NCI-H2029 (cell line): ENCODE measurements around the gene ABL1.

Source experiments
- DNase-seq: peaks from one replicate; lab custom pipeline; 2025; lab: John Stamatoyannopoulos, UW

The ABL1 gene

DNA sequence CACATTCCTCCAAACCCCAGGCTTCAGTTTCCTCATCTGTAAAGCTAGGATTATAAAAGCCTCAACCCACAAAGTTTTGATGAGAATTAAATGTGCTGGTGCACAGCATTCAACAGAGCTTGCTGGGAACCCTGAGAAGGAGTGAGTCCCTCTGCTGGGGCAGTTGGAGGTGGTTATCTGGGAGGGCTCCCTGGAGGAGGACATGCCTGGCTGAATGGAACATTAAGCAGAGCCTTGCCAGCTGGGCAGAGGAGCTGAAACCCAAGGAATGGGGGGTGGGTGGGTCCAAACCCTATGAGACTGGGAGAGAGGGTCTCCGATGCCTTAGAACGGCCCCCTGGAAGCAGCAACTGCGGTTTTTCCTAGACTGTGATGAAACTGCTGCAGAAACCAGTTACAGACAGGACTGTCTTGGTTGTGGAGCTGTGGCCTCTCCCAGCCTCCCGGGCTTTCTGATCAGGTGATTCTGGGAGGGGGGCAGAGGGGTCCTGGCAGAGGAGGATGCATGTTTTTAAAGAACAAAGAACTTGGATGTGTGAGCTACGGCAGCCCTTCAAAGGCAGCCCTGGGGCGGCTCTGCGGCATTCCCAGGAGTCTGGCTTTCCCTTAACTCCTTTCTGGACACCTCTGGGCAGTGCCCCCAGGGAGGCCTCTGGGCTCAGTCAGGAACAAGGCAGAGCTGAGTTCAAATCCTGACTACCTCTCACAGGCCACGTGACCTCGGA, 83.2 kb downstream of the ABL1 start:
- DNase-seq: no peak

DNA sequence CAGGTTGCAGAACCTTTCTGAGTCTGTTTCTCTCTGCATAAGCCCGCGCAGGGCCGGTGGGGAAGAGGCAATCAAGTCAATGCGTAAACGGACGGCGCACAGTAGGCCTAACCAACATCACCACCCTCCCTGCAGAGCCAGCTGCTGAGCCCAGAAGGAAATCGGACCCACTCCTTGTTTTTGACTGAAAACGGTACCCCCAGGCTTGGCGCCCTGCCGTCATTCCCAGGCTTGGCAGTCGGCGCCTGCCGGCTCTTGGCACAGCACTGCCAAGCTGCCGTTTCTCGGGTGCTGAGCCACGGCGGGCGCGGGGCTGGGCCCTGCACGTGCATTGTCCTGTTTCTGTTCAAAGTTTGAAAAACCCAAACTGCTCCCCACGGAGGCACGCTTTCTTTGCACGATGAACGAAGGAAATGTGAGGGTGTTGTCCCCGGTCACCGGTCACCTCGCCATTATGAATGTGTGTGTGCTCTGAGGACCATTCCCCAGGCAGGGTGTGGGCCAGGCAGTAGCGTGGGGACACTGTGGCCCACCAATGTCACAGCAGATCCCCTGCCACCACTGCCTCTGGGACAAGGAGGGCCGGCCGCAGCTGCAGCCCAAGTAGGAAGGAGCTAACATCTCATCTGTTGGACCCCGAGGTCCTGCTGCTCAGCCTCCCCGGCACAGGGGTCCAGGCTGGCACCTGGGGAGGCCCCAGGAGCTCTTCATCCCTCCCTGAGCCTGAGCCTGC, 83.9 kb downstream of the ABL1 start:
- no peak for DNase-seq

DNA sequence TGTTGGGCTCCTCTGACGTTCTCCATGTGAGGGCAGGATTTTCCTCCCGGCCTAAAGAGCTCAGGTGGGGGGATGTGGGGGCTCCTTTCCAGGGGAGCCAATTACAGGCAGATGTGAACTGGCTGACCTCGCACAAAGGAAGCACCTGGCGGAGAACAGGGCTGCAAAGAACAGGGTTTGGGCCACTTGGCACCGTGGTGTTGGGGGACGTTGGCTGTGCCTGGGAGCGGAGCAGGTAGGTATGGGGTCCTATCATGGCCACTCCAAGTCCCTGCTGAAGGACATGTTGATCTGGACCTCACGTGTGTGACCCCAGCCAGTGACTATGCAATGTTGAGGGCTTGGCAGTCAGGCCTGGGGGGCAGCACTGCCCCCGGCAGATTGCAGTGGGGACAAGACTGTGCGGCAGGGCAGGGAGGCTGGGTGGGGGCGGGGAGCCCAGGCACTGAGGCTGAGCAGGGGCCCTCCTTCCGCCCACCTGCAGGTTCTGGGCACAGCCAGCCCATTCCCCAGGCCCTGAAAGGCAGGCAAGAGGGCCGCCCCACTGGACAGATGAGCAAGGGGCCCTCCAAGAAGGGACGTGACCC, 84.6 kb downstream of the ABL1 start:
- no peak for DNase-seq

DNA sequence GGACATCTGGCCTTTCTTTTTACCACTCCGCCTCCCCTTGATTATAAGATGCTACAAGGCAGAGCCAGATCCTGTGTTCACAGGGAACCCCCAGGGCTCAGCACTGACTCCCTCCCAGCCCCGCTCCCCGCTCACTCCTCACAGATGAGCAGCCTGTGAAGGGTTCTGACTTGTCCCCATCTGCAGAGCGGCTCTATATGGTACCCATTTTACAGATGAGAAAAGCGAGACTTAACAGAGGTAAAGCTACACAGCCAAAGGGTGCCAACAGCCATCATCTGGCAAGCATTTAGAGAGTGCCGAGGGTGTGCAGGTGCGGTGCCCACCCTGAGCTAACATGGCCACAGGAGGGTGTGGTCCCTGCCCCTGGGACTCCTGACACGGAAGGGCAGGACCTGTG, 85.2 kb downstream of the ABL1 start:
- DNase-seq: no peak

DNA sequence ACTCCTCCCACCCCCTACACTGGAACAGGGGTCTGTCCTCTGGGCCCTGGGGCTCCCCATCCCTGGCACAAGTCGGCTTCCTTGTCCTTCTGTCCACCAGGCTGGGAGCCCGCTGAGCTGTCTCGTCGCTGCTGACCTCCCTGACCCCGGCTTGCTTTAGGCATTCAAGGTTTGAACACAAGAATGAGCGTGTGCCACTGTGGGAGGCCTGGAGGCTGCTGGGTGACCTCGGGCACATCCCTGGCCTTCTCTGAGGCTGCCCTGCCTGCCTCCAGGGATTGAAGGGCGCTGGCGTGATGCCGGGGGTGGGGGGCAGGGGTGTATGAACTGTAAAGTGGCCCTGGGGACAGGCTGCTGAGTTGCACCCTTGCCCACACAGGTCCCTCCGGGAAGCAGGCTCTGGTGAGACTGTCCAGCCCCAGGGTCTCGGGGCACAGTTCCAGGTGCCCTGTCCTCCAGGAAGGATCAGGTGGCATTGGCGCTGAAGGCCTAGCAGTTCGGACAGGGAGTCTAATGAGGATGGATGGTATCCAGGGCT, 85.8 kb downstream of the ABL1 start:
- DNase-seq: no peak

DNA sequence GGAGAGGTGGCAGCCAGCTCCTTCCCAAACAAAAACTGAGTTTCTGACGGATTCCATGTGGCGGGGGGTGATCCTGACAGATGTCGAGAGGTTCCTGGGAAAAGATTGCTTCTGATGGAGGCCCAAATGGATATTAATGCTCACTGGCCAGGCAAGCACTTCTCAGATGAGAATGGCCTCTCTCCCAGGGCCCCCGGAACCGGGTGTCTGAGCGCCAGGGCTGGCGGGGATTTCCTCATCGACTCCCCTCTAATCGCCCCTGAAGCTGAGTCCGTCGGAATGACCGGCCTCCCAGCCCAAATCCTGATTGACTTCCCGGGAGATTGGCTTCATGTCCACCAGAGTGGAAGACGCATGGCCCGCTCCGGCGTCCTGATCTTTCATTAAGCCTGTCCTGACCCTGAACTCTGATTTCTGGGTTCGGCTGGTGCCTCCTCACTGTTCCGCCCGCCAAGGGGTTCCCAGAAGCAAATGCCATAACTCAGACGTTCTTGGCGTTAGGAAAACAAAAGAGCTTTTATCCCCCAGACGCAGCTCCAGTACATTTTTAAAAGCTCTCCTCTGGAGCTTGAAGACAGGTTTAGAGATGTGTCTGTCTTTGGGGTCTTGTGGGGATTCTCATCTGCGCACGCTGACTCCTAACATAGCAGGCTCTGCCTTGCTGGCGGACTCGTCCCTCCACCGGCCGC, 86.4 kb downstream of the ABL1 start:
- DNase-seq: no peak

DNA sequence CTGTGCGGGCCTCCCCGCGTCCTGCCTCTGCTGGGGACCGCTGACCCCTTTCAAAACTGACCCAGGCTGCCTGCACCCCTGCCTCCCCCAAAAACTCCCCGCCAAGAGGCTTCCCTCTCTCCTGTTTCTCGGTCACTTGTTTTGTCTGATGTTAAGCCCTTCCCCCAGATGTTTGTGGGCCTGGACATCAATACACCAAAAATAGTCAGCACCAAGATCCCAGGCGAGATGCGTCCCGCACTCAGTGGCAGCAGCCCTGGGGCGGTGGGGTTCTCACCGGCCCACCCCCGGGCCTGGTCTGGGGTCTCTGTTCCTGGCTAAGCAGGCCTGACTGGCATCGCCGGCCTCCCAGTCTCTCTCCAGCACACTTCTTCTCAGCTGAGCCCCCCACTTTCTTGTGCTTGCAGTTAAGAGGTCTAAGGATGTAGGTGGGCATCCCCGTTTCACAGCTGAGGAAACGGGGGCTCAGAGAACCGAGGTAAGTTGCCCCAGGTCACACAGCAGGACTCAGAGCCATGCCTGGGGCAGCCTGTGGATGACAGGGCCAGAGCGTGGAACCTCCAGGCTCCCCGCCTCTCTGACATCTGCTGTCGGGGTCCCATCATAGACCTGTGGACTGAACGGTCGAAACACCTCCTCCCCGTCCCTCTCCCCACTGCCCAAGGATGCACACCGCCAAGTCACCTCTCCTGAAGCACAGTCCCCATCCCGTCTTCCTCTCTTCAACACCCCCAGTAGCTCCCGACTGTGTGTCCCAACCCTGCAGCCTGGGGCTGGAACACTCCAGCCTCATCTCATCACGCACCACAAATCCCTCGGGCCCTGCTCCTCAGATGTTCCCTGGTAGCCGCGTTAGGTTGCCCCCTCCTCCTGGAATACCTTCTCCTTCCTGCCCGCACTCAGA, 87.2 kb downstream of the ABL1 start:
- no peak for DNase-seq

DNA sequence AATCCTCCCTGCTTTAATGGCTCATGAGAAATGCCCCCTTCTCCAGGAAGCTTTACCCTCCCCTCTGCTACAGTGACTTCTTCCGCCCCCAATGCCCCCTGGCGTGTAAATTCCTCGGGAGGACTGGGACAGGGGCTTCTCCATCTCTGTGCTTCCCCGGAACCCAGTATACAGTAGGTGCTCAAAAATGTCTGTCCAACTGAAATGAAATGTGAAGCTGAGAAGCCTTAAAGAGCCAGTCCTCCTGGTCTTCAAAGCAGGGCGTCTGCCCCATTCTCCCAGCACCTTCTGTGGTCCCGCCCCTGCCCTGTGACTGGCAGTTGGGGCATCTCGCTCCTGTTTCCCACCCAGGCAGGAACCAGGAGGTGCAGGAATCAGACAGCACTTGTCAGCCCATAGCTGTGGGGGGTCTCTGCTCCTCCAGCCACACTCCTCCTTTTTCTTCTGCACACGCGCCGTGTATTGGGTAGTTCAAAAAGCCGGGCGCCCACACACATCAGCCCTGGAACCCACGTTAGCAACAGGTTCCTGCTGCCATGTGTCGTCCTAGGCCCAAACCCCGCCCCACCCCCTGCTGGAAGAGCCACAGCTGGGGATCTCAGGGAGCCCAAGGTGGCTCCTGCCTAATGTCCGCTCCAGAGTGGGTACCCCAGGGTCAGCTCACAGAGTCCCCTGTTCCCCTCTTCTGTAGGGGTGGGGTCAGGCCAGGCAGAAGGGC, 88.0 kb downstream of the ABL1 start:
- no peak for DNase-seq

DNA sequence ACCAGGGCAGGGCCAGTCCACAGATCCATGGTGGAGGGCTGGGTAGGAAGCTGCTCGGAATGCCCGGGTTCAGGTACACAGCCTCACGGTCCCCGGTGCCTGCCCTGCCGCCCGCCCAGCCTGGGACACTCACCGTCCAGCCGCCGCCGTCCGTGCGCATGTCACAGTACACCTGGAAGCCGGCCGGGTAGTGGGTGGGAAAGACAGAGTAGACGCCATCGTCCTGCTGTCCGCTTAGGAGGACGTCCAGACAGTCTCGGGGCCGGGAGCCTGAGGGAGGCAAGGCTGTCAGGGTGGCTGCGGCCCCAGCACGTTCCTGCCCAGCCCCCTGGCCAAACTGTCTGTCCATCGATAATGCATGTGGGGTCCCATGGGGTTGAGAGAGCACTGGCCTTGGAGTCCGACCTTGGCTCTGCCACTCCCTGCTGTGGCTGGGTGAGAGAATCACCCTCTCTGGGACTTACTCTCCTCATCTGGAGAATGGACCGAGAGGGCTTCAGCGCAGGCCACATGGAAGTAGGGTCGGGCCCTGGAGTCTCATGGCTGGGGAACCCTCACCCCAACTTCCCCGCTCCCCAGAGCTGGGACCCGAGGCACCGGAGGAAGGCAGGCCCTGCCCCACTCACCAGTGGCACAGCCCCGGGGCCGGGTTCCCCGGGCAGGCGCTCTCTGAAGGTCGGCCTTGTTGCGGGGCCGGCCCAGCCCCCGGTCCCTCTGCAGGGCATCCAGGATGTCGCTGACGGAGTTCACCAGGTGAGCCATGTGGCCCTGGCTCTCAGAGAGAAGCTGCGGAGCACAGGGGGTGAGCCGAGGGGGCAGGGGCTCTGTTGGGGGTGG, 88.8 kb downstream of the ABL1 start:
- no peak for DNase-seq

DNA sequence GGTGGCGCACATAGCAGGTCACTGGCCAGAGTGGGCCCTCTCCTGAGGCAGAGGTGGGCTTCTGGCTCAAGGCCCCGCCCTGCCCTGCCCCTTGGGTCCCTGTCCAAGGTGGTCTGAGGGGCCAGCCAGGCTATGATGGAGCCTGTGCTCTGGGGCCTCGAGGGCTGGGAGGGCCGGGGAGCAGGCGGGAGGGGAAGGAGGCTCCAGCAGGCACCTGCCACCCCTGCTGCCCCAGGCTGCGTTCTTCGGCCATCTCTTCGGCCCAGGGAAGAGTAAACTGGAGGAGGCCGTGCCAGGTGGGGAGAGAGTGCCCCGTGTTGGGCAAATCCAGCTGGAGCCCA, 89.4 kb downstream of the ABL1 start:
- DNase-seq: no peak

DNA sequence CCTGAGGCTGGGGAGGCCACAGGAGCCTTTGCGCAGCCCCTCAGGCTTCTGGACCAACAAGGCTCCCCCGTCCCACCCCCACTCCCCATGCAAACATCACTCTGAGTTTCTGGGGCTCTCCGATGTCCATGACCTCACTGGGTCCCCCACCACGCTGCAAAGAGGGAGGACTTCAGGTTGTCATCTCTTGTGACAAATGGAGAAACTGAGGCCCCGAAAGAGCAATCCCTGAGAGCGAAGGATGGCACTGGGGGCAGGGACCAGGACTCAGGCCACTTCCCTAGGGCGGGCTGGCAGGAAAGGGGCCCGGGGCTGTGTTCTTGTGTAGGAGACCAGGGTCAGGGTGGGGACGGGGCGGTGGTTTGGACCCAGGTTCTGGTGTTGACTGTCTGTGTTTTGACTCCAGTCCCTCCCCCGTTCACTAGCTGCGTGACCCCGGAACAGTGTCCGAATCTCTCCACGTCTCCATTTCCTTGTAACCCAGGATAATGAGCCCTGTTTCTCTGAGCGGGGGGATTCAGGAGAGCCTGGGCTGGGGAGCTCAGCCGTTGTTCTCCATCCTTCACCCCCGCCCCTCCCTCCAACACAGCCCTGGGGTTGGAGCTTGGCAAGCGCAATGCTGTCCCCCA, 90.1 kb downstream of the ABL1 start:
- no peak for DNase-seq

DNA sequence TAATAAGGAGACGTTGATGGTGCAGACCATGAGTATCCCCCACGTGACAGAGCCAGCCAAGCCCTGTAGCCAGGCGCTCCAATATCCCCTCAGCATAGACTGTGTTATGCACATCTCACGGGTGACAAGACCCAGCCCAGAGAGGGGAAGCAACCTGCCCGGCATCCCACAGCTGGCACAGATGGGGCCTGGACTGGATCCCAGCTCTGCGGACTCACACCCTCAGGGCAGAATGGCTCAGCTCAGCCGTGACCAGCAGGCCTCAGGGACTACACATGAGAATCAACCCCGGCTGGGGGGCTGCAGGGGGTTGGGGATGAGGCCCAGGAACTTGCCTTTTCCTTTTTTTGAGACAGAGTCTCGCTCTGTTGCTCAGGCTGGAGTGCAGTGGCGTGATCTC, 92.3 kb downstream of the ABL1 start:
- DNase-seq: no peak

DNA sequence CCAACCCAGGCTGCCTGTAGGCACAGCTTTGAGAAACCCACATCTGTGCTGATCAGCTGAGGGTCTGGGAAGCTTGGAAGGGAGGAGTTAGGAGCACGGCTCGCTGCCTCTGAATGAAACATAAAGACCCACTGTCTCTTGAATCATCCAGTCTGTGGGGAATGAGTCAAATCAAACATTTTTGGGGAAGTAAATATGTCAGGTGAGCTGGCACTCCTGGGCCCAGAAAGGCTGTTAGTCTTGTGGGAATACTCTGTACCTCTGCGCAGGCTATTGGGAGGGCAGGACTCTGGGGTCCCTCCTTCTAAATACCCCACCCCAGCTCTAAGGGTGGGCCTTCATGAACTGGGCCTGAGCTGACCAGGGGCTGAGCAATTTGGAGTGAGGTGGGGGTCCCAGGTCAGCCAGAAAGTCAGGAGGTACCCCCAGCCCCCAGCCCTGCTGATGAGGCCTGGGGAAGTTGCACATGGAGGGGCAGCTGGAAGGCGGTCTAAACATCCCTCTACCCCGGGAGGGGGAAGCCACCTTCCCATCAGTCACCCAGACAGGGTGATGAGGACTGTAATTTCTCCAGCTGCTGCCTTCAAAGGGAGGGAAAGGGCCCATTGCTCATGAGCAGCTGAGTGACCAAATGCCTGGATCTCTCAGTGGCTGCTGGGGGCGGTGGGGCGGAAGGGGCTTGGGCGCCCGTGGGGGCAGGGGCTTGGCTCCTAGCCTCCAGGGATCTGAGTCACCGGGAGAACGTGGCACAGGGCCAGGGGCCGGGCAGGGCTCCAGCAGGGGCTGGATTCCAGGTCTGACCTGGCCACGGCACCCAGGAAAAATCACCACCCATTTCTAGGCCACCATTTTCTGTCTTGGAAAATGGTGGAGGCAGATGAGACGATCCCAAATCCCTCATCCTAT, 93.2 kb downstream of the ABL1 start:
- DNase-seq: peak; percentile 38

DNA sequence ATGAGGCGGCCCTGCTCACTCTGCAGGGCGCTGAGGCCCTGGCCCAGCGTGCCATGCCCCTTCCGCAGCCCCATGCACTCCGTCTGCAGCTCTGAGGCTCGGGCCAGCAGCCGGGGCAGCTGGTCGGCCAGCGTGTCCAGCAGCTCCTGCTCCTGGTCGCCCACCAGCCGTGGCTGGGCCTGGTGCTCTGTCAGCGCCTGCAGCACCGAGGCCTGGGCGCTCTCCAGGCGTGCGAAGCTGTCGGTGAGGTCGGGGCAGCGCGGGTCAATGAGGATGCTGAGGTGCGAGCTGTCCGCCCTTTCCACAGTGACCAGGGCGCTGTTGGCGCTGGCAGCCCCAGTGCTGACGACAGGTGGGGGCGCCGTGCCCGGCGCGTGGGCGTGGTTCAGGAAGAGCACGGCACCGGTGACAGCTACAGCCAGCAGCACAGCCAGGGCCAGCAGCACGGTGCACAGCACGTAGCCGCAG, 94.6 kb downstream of the ABL1 start:
- no peak for DNase-seq

DNA sequence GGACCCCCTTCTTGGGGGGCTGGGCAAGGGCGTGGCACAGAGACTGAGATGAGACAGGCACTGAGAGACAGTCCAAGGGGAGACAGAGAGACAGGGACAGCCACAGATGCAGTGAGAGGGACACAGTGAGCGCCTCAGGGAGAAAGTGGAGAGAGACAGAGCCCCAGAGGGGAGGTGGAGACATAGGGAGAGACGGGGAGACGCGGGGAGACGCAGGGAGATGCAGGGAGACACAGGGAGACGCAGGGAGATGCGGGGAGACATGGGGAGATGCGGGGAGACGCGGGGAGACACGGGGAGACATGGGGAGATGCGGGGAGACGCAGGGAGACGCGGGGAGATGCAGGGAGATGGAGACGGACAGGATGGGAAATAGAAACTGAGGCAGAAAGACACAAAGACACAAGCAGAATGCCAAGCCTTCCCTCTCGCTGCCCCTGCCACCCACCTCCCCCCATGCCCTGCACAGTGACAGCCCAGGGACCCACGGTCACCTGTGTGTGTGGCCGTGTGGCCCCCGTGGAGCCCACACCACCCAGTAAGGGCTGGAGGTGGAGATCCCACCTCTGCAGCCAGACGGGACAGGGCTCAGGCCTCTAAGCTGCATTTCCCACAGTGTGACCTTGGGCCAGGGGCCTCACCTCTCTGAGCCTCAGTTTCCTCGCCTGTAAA, 95.2 kb downstream of the ABL1 start:
- DNase-seq: no peak

DNA sequence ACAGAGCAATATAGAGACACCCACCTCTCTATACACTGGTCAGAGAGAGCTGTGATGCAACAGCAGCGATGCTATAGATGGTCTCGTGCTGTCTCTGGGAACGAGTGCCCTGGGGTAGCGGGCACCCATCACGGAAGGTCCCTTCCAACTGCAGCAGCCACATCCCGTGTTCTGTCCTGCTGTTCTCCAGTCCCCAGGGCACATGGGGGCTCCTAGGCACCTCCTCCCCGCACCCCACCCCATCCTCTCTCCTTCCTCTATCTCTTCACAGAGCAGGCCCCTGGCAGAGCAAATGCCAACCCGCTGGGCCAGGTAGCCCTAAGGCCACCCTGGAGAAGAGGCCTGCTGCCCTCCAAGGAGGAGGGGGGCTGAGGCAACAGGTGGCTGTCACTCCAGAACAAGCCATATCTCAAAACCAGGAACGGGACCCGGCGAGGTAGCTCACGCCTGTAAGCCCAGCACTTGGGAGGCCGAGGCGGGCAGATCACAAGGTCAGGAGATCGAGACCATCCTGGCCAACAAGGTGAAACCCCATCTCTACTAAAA, 95.8 kb downstream of the ABL1 start:
- no peak for DNase-seq

DNA sequence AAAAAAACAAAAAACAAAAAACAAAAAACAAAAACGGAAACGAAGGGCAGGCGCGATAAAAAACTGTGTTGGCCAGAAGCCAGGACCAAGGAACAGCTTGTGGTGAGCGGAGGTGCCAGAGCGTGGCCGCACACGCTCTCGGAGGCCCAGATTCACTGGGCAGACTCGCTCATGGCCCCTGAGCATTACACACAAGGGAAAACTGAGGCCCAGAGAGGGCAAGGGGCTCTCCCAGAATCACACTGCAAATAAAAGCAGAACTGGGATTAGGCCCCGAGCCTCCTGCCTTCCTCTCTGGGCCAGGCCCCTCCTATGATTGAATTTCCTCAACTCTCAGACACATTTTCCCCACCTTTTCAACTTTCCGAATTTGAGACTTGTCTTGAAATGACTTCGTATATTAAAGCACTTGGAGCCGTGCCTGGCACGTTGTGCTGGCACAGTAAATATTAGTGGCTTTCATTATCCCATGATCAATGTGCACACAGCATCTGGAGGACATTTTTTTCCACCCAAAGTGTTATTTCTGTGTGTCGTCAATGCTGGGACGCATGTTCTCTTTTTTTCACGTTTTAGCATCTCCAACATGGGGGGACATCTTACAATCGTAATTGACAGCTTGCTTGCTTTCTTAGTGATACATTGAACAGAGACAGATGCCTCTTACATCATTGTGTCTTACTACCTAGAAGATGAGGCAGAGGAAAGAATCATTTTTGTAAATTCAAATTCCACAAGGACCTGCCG, 96.6 kb downstream of the ABL1 start:
- DNase-seq: no peak
